Liver (tissue), 9 donors: ENCODE data around the gene CMTM4. TPM values are rescaled to one million over a fixed set of nuclear protein-coding genes. Genes with fewer than 3 reads are reported as not detected.

ENCODE experiments used
- DNase-seq: peaks from one replicate; pipeline ENCODE4 v3.0.0-alpha.2; 2017; ENCODE audit warnings: low spot score
- H3K27ac ChIP-seq, 2 donors: one replicate each; pipeline ENCODE4 v1.7.0; 2013; ENCODE audit warnings: inconsistent platforms in 2 of 2, low read length in 2 of 2, control low read depth in 1 of 2, low read depth in 1 of 2, mild to moderate bottlenecking in 1 of 2
- H3K27me3 ChIP-seq, 4 donors: one replicate each; pipeline versions ENCODE4 v1.6.1 to v1.7.0; 2013; ENCODE audit warnings: low read length in 3 of 4, inconsistent platforms in 1 of 4, mild to moderate bottlenecking in 1 of 4, moderate library complexity in 1 of 4; ENCODE audit not compliant: control insufficient read depth in 4 of 4, insufficient read depth in 4 of 4
- H3K36me3 ChIP-seq, 4 donors: one replicate each; pipeline versions ENCODE4 v1.6.1 to v1.7.0; 2013; ENCODE audit warnings: low read length in 3 of 4, mild to moderate bottlenecking in 3 of 4, low read depth in 1 of 4, moderate library complexity in 1 of 4; ENCODE audit not compliant: control insufficient read depth in 4 of 4, insufficient read depth in 3 of 4
- H3K4me1 ChIP-seq, 4 donors: one replicate each; pipeline versions ENCODE4 v1.6.1 to v1.7.0; 2013; ENCODE audit warnings: low read length in 3 of 4, mild to moderate bottlenecking in 3 of 4, moderate library complexity in 1 of 4; ENCODE audit not compliant: control insufficient read depth in 4 of 4, insufficient read depth in 4 of 4
- H3K4me3 ChIP-seq, 3 donors: one replicate each; pipeline versions ENCODE4 v1.6.1 to v1.7.0; 2013; ENCODE audit warnings: low read length in 3 of 3, control low read depth in 1 of 3, low read depth in 1 of 3, mild to moderate bottlenecking in 1 of 3
- H3K9ac ChIP-seq, 2 donors: one replicate each; pipeline ENCODE4 v1.7.0; 2013; ENCODE audit warnings: low read length in 2 of 2, mild to moderate bottlenecking in 2 of 2, moderate library complexity in 2 of 2, control low read depth in 1 of 2, low read depth in 1 of 2
- H3K9me3 ChIP-seq, 4 donors: one replicate each; pipeline versions ENCODE4 v1.6.1 to v1.7.0; 2013; ENCODE audit warnings: low read length in 3 of 4; ENCODE audit not compliant: control insufficient read depth in 4 of 4
- ATF3 ChIP-seq: IDR thresholded peaks from 2 replicates; pipeline ENCODE4 v1.6.1; 2016; ENCODE audit warnings: antibody characterized with exemption
- CTCF ChIP-seq: fragments of 150-350 bp; IDR thresholded peaks from 2 replicates; pipeline ENCODE4 v1.5.1; 2017; ENCODE audit warnings: improper control_type of control experiment, low read depth, low read length; ENCODE audit not compliant: missing input control
- EGR1 ChIP-seq, 2 donors: IDR thresholded peaks; 2 replicates each; pipeline ENCODE4 v1.6.1; 2016 to 2018; ENCODE audit warnings: antibody characterized with exemption in 2 of 2, low read depth in 2 of 2
- FOXA1 ChIP-seq: IDR thresholded peaks from 2 replicates; pipeline ENCODE4 v1.6.1; 2016; ENCODE audit warnings: antibody characterized with exemption
- FOXA2 ChIP-seq: IDR thresholded peaks from 2 replicates; pipeline ENCODE4 v1.6.1; 2016; ENCODE audit warnings: antibody characterized with exemption
- GABPA ChIP-seq, 2 donors: IDR thresholded peaks in 1 of 2; conservative IDR thresholded peaks in 1 of 2; 2 replicates each; pipeline ENCODE4 v1.6.1; 2016; ENCODE audit warnings: antibody characterized with exemption in 2 of 2, mild to moderate bottlenecking in 1 of 2, moderate library complexity in 1 of 2
- HNF4A ChIP-seq, 2 donors: conservative IDR thresholded peaks; 2 replicates each; pipeline ENCODE4 v1.6.1; 2016; ENCODE audit warnings: antibody characterized with exemption in 2 of 2, mild to moderate bottlenecking in 2 of 2
- HNF4G ChIP-seq: IDR thresholded peaks from 2 replicates; pipeline ENCODE4 v1.6.1; 2016; ENCODE audit warnings: antibody characterized with exemption
- JUND ChIP-seq, 2 donors: IDR thresholded peaks; 2 replicates each; pipeline ENCODE4 v1.6.1; 2016; ENCODE audit warnings: antibody characterized with exemption in 2 of 2
- MAX ChIP-seq: IDR thresholded peaks from 2 replicates; pipeline ENCODE4 v1.6.1; 2016; ENCODE audit warnings: antibody characterized with exemption
- NR2F2 ChIP-seq: IDR thresholded peaks from 2 replicates; pipeline ENCODE4 v1.6.1; 2016; ENCODE audit warnings: antibody characterized with exemption
- RAD21 ChIP-seq, 2 donors: IDR thresholded peaks; 2 replicates each; pipeline ENCODE4 v1.6.1; 2016; ENCODE audit warnings: antibody characterized with exemption in 2 of 2, mild to moderate bottlenecking in 2 of 2
- REST ChIP-seq: IDR thresholded peaks from 2 replicates; pipeline ENCODE4 v1.6.1; 2016; ENCODE audit warnings: antibody characterized with exemption, mild to moderate bottlenecking
- RXRA ChIP-seq, 2 donors: IDR thresholded peaks; 2 replicates each; pipeline ENCODE4 v1.6.1; 2017 to 2018; ENCODE audit warnings: antibody characterized with exemption in 2 of 2, mild to moderate bottlenecking in 1 of 2
- SP1 ChIP-seq: IDR thresholded peaks from 2 replicates; pipeline ENCODE4 v1.6.1; 2018; ENCODE audit warnings: antibody characterized with exemption, mild to moderate bottlenecking
- TAF1 ChIP-seq: conservative IDR thresholded peaks from 2 replicates; pipeline ENCODE4 v1.6.1; 2016; ENCODE audit warnings: antibody characterized with exemption, mild to moderate bottlenecking
- YY1 ChIP-seq: IDR thresholded peaks from 2 replicates; pipeline ENCODE4 v1.6.1; 2016; ENCODE audit warnings: antibody characterized with exemption, mild to moderate bottlenecking
- ZBTB33 ChIP-seq: IDR thresholded peaks from 2 replicates; pipeline ENCODE4 v1.6.1; 2016; ENCODE audit warnings: antibody characterized with exemption
- WGBS: extraction: QIAGEN DNeasy Blood & Tissue Kit; methylation state at CpG from one replicate; pipeline ENCODE4 v1.1.7; 2013; 5-methylcytosine and 5-hydroxymethylcytosine counted together
- polyA plus RNA-seq, 2 donors: library from polyadenylated mRNA; stranded (reverse) in 1 of 2; unstranded in 1 of 2; fragments of 200-250 nt in 1 of 2; fragments of >200 nt in 1 of 2; fragmentation: Nextera tagmentation in 1 of 2; extraction: Ambion mirVana in 1 of 2; gene quantifications; one replicate each; pipeline versions ENCODE4 v1.2.1 to v1.2.3, GENCODE V29; 2013 to 2015
- total RNA-seq, 2 donors: library from RNA; depleted of rRNA; stranded (reverse); fragments of >200 nt; gene quantifications; one replicate each; pipeline ENCODE4 v1.2.3, GENCODE V29; 2014
- donor health status: healthy.
- donor health status: healthy.
- donor health status: healthy.
- donor health status: healthy.
- donor health status: healthy.

CMTM4 gene
- total and polyA plus RNA-seq, 4 donors: 2.9 to 19.7 (median 6.3) TPM

- 91% methylated on average over 10 of the region's 10 CpGs for WGBS
- no peaks in the 10 kb centered on the region for H3K27me3 ChIP-seq
- H3K4me3 ChIP-seq: no peak overlapping the region
- H3K4me1 ChIP-seq: no peaks in the 10 kb centered on the region
- H3K9ac ChIP-seq: no peak overlapping the region
- no peak overlapping the region for H3K27ac ChIP-seq
- TF ChIP-seq GABPA (IDR thresholded peaks at IDR 0.05 in 1 of 2, conservative IDR thresholded peaks at IDR 0.05 in 1 of 2) (no peak), JUND (IDR thresholded peaks at IDR 0.05) (no peak), RAD21 (IDR thresholded peaks at IDR 0.05) (no peak), SP1 (no peak), HNF4G (no peak), FOXA2 (no peak), NR2F2 (no peak), HNF4A (conservative IDR thresholded peaks at IDR 0.05) (no peak), CTCF (no peak), YY1 (no peak), MAX (no peak), TAF1 (no peak), ZBTB33 (no peak), REST (no peak), EGR1 (IDR thresholded peaks at IDR 0.05; ENCODE audit: low read depth in 2 of 2) (no peak), FOXA1 (no peak), RXRA (IDR thresholded peaks at IDR 0.05) (no peak), ATF3 (no peak)
- no peaks in the 10 kb centered on the region for H3K36me3 ChIP-seq
- DNase-seq: no peak
- no peaks in the 10 kb centered on the region for H3K9me3 ChIP-seq
These were observed 25.7 kb downstream of the CMTM4 start for GRCh38 chr16:66670691-66671388.
